Fibroblast of lung (primary cell): Measurements from ENCODE around the gene ADH1B. TPM values are rescaled to one million over a fixed set of nuclear protein-coding genes. Genes with fewer than 3 reads are reported as not detected.

Experiments used
- DNase-seq, 2 donors: peaks; one replicate each; pipeline versions ENCODE4 v3.0.0 to v3.0.0-alpha.2; 2010; ENCODE audit warnings: low read depth in 2 of 2
- H2AFZ ChIP-seq: 2 replicates; pipeline ENCODE4 v1.5.1; 2012; ENCODE audit warnings: low read length, control low read depth, inconsistent platforms
- H3K27ac ChIP-seq: 2 replicates; pipeline ENCODE4 v1.5.1; 2011; ENCODE audit warnings: low read length, control low read depth; ENCODE audit not compliant: insufficient read depth
- H3K27me3 ChIP-seq: 2 replicates; pipeline ENCODE4 v1.5.1; 2011; ENCODE audit warnings: mild to moderate bottlenecking, low read length; ENCODE audit not compliant: control insufficient read depth, insufficient read depth
- H3K36me3 ChIP-seq: 2 replicates; pipeline ENCODE4 v1.5.1; 2011; ENCODE audit warnings: low read length; ENCODE audit not compliant: control insufficient read depth, insufficient read depth
- H3K4me1 ChIP-seq: 2 replicates; pipeline ENCODE4 v1.5.1; 2011; ENCODE audit warnings: low read length; ENCODE audit not compliant: control insufficient read depth, insufficient read depth; ENCODE audit errors: extremely low read depth
- H3K4me2 ChIP-seq: 2 replicates; pipeline ENCODE4 v1.5.1; 2011; ENCODE audit warnings: low read length, control low read depth; ENCODE audit not compliant: insufficient read depth; ENCODE audit errors: extremely low read depth
- H3K4me3 ChIP-seq, 4 experiments: fragments of 200-600 bp in 1 of 4; sonication (generic) in 1 of 4; replicated peaks in 1 of 4; 2 replicates each; pipeline ENCODE4 v1.5.1; 2011 to 2016; ENCODE audit warnings: low read length in 4 of 4, low read depth in 3 of 4, mild to moderate bottlenecking in 3 of 4, control low read depth in 2 of 4, inconsistent platforms in 1 of 4, mixed read lengths in 1 of 4; ENCODE audit not compliant: insufficient read depth in 1 of 4; ENCODE audit errors: control extremely low read depth in 1 of 4
- H3K79me2 ChIP-seq: 2 replicates; pipeline ENCODE4 v1.5.1; 2012; ENCODE audit warnings: mild to moderate bottlenecking, low read length, inconsistent platforms; ENCODE audit not compliant: control insufficient read depth, insufficient read depth
- H3K9ac ChIP-seq: 2 replicates; pipeline ENCODE4 v1.5.1; 2011; ENCODE audit warnings: mild to moderate bottlenecking, low read length, control low read depth; ENCODE audit not compliant: insufficient read depth
- H3K9me3 ChIP-seq: 2 replicates; pipeline ENCODE4 v1.5.1; 2012; ENCODE audit warnings: low read depth, low read length; ENCODE audit not compliant: control insufficient read depth, insufficient read depth
- H4K20me1 ChIP-seq: 2 replicates; pipeline ENCODE4 v1.5.1; 2011; ENCODE audit warnings: low read length; ENCODE audit not compliant: control insufficient read depth, insufficient read depth; ENCODE audit errors: extremely low read depth
- CTCF ChIP-seq, 2 donors: IDR thresholded peaks in 1 of 2; conservative IDR thresholded peaks in 1 of 2; 1 replicate in 1 of 2; 2 replicates in 1 of 2; pipeline ENCODE4 v1.5.1; 2011 to 2012; ENCODE audit warnings: low read length in 2 of 2, control low read depth in 1 of 2, inconsistent platforms in 1 of 2, low read depth in 1 of 2, mild to moderate bottlenecking in 1 of 2
- EZH2 ChIP-seq: IDR thresholded peaks from 2 replicates; pipeline ENCODE4 v1.5.1; 2012; ENCODE audit warnings: low read length, control low read depth, mild to moderate bottlenecking; ENCODE audit errors: missing control alignments
- polyA plus RNA-seq, 2 donors: library from polyadenylated mRNA; depleted of rRNA in 1 of 2; stranded (reverse) in 1 of 2; unstranded in 1 of 2; fragments of >200 nt; gene quantifications; 2 replicates each; pipeline ENCODE4 v1.2.1, GENCODE V29; 2011 to 2012; ENCODE audit warnings: missing spikeins in 1 of 2
- total RNA-seq: library from RNA; depleted of rRNA; stranded (reverse); fragments of >200 nt; gene quantifications from 2 replicates; pipeline ENCODE4 v1.2.1, GENCODE V29; 2014

ADH1B gene
- total and polyA plus RNA-seq, 2 donors (not counting 1 experiment from before 2014, with no cell fraction given) = 188 to 364 TPM

GRCh38 chr4:99334880-99335279 is 13.7 kb upstream of the ADH1B start:
- DNase-seq = no peak
- Histone ChIP-seq H2AFZ (no peak overlapping the region), H3K4me3 (no peak overlapping the region), H3K27me3 (no peaks in the 10 kb centered on the region), H3K9me3 (no peaks in the 10 kb centered on the region), H4K20me1 (no peaks in the 10 kb centered on the region), H3K4me1 (no peaks in the 10 kb centered on the region), H3K36me3 (no peaks in the 10 kb centered on the region), H3K4me2 (no peak overlapping the region), H3K9ac (no peak overlapping the region), H3K27ac (no peak overlapping the region), H3K79me2 (no peaks in the 10 kb centered on the region)
- TF ChIP-seq EZH2 (no peak), CTCF (conservative IDR thresholded peaks at IDR 0.05 in 1 of 2, IDR thresholded peaks at IDR 0.05 in 1 of 2; ENCODE audit: low read depth in 1 of 2, low read length in 2 of 2) (no peak)

DNA sequence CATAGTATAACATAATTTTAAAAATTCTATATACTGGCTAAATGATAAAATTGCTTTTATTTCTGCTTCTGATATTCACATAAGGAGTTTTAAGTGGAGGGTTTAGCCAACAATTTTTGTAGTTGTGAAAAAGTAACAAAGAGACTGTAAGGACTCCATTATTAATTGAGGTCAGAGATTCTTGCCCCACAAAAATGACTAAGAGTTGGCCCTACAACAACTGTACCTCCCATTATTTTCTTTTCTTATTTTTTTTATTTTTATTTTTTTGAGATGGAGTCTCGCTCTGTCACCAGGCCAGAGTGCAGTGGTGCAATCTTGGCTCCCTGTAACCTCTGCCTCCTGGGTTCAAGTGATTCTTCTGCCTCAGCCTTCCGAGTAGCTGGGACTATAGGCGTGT is 9.4 kb upstream of the ADH1B start:
- Histone ChIP-seq H3K9ac (no peak overlapping the region), H3K4me2 (no peak overlapping the region), H3K27ac (no peak overlapping the region), H2AFZ (no peak overlapping the region), H3K36me3 (no peaks in the 10 kb centered on the region), H3K27me3 (no peaks in the 10 kb centered on the region), H3K4me3 (no peak overlapping the region), H3K9me3 (no peaks in the 10 kb centered on the region), H3K79me2 (no peaks in the 10 kb centered on the region), H3K4me1 (no peaks in the 10 kb centered on the region), H4K20me1 (no peaks in the 10 kb centered on the region)
- peak in 1 of 2 donors; percentile 39 for DNase-seq
- no peak for TF ChIP-seq CTCF (conservative IDR thresholded peaks at IDR 0.05 in 1 of 2, IDR thresholded peaks at IDR 0.05 in 1 of 2; ENCODE audit: low read depth in 1 of 2, low read length in 2 of 2)
- TF ChIP-seq EZH2 = no peak

- H3K9ac ChIP-seq = no peak overlapping the region
- H3K4me1 ChIP-seq = no peaks in the 10 kb centered on the region
- H3K27me3 ChIP-seq = no peaks in the 10 kb centered on the region
- no peaks in the 10 kb centered on the region for H3K79me2 ChIP-seq
- no peak for DNase-seq
- no peaks in the 10 kb centered on the region for H4K20me1 ChIP-seq
- H3K36me3 ChIP-seq = no peaks in the 10 kb centered on the region
- H3K27ac ChIP-seq = no peak overlapping the region
- H3K4me2 ChIP-seq = no peak overlapping the region
- no peak overlapping the region for H2AFZ ChIP-seq
- TF ChIP-seq CTCF (conservative IDR thresholded peaks at IDR 0.05 in 1 of 2, IDR thresholded peaks at IDR 0.05 in 1 of 2; ENCODE audit: low read depth in 1 of 2, low read length in 2 of 2) (no peak), EZH2 (no peak)
- no peaks in the 10 kb centered on the region for H3K9me3 ChIP-seq
- no peak overlapping the region for H3K4me3 ChIP-seq
Measured at GRCh38 chr4:99329876-99330275, 8.7 kb upstream of the ADH1B start.
